Measurements from ENCODE around the gene HOXD12. TPM values are rescaled to one million over a fixed set of nuclear protein-coding genes. Genes with fewer than 3 reads are reported as not detected.
A peak's percentile ranks its signal among the peaks of the same experiment; 100 is the strongest.

The HOXD12 gene
- total RNA-seq, 1 experiment from 2014 or later: 0.58 TPM

- peaks cover 94% of the 10 kb centered on the region for H3K27me3 ChIP-seq (replicated peaks; ENCODE audit: insufficient read depth, low read depth, low read length, poor library complexity)
- POLR2A ChIA-PET (ENCODE audit: low non-redundant PET): no interaction called here
- no TSS peak for BruUV-seq (replicated peaks)
Measured at GRCh38 chr2:176079831-176080539, 19.6 kb upstream of the HOXD12 start.

GRCh38 chr2:176080540-176081375 is 18.8 kb upstream of the HOXD12 start:
- CTCF ChIA-PET: interaction anchor here (1.5 to 2.2 kb wide), 2 partner anchors 390 to 714 kb away, joined by 6 read pairs; no protein-coding TSS in a partner anchor
- Histone ChIP-seq H3K4me1 (ENCODE audit: insufficient read depth, low read length, poor library complexity, severe bottlenecking) (peaks cover 41% of the 10 kb centered on the region), H3K4me3 (ENCODE audit: low read depth, low read length, poor library complexity, severe bottlenecking) (peak overlapping the region; percentile 36), H3K27me3 (replicated peaks; ENCODE audit: insufficient read depth, low read depth, low read length, poor library complexity) (peaks cover 94% of the 10 kb centered on the region), H3K36me3 (ENCODE audit: insufficient read depth, low read length, poor library complexity, severe bottlenecking) (no peaks in the 10 kb centered on the region), H3K9me3 (ENCODE audit: low read depth, low read length, poor library complexity, severe bottlenecking) (no peaks in the 10 kb centered on the region), H3K27ac (ENCODE audit: low read depth, low read length, poor library complexity, severe bottlenecking) (no peak overlapping the region)
- no TSS peak for BruUV-seq (replicated peaks)
- intact Hi-C loops (cut with micrococcal nuclease; ENCODE audit: unreplicated experiment): loop anchor here (2.0 to 5.0 kb wide), 3 partner anchors 78 to 968 kb away; partner anchors contain the start of gene LNPK
- POLR2A ChIA-PET (ENCODE audit: low non-redundant PET): no interaction called here
- no peak for TF ChIP-seq EZH2 (IDR thresholded peaks at IDR 0.05; ENCODE audit: borderline replicate concordance, low read depth, low read length, poor library complexity, severe bottlenecking)
- TF ChIP-seq CTCF (conservative IDR thresholded peaks at IDR 0.05; ENCODE audit: low read depth, low read length): no peak
- DNase-seq (ENCODE audit: low spot score): peak; percentile 72

More at GRCh38 chr2:176079831-176080539, 19.6 kb upstream of the HOXD12 start:
- CTCF ChIA-PET: interaction anchor here (1.5 to 2.2 kb wide), 2 partner anchors 390 to 713 kb away, joined by 6 read pairs; no protein-coding TSS in a partner anchor
- Histone ChIP-seq H3K4me3 (ENCODE audit: low read depth, low read length, poor library complexity, severe bottlenecking) (peak overlapping the region; percentile 36), H3K9me3 (ENCODE audit: low read depth, low read length, poor library complexity, severe bottlenecking) (no peaks in the 10 kb centered on the region), H3K36me3 (ENCODE audit: insufficient read depth, low read length, poor library complexity, severe bottlenecking) (no peaks in the 10 kb centered on the region), H3K27ac (ENCODE audit: low read depth, low read length, poor library complexity, severe bottlenecking) (no peak overlapping the region), H3K4me1 (ENCODE audit: insufficient read depth, low read length, poor library complexity, severe bottlenecking) (peaks cover 34% of the 10 kb centered on the region)
- TF ChIP-seq CTCF (conservative IDR thresholded peaks at IDR 0.05; ENCODE audit: low read depth, low read length) (peak; percentile 91), EZH2 (IDR thresholded peaks at IDR 0.05; ENCODE audit: borderline replicate concordance, low read depth, low read length, poor library complexity, severe bottlenecking) (no peak)
- DNase-seq (ENCODE audit: low spot score): peak; percentile 87
- intact Hi-C loops (cut with micrococcal nuclease; ENCODE audit: unreplicated experiment): loop anchor here (2.0 to 5.0 kb wide), 3 partner anchors 78 to 968 kb away; partner anchors contain the start of gene LNPK

GRCh38 chr2:176081376-176081836 is 18.2 kb upstream of the HOXD12 start:
- no peak overlapping the region for H3K27ac ChIP-seq (ENCODE audit: low read depth, low read length, poor library complexity, severe bottlenecking)
- TF ChIP-seq EZH2 (IDR thresholded peaks at IDR 0.05; ENCODE audit: borderline replicate concordance, low read depth, low read length, poor library complexity, severe bottlenecking) (no peak), CTCF (conservative IDR thresholded peaks at IDR 0.05; ENCODE audit: low read depth, low read length) (no peak)
- no peak for DNase-seq (ENCODE audit: low spot score)
- no peaks in the 10 kb centered on the region for H3K36me3 ChIP-seq (ENCODE audit: insufficient read depth, low read length, poor library complexity, severe bottlenecking)
- H3K4me3 ChIP-seq (ENCODE audit: low read depth, low read length, poor library complexity, severe bottlenecking): peak overlapping the region; percentile 36
- no TSS peak for BruUV-seq (replicated peaks)
- POLR2A ChIA-PET (ENCODE audit: low non-redundant PET): no interaction called here
- CTCF ChIA-PET: no interaction called here
- peaks cover 90% of the 10 kb centered on the region for H3K27me3 ChIP-seq (replicated peaks; ENCODE audit: insufficient read depth, low read depth, low read length, poor library complexity)
- intact Hi-C loops (cut with micrococcal nuclease; ENCODE audit: unreplicated experiment): loop anchor here (2.0 to 5.0 kb wide), 3 partner anchors 79 to 969 kb away; partner anchors contain the start of gene LNPK
- peaks cover 41% of the 10 kb centered on the region for H3K4me1 ChIP-seq (ENCODE audit: insufficient read depth, low read length, poor library complexity, severe bottlenecking)
- H3K9me3 ChIP-seq (ENCODE audit: low read depth, low read length, poor library complexity, severe bottlenecking): no peaks in the 10 kb centered on the region
